Thyroid gland (tissue), 4 donors: ENCODE data around the gene MAGI1. TPM values are rescaled to one million over a fixed set of nuclear protein-coding genes. Genes with fewer than 3 reads are reported as not detected.

Experiments used
- DNase-seq, 2 donors: peaks; one replicate each; pipeline ENCODE4 v3.0.0-alpha.2; 2019
- H3K27ac ChIP-seq, 3 donors: fragments of 200-600 bp; sonication (generic); 1 replicate in 2 of 3; 2 replicates in 1 of 3; pipeline ENCODE4 v1.5.1; 2016 to 2019; ENCODE audit warnings: mild to moderate bottlenecking in 1 of 3, moderate library complexity in 1 of 3
- H3K27me3 ChIP-seq: fragments of 200-600 bp; sonication (generic); one replicate; pipeline ENCODE4 v1.5.1; 2019
- H3K36me3 ChIP-seq, 2 donors: fragments of 200-600 bp; sonication (generic); one replicate each; pipeline ENCODE4 v1.5.1; 2016 to 2019
- H3K4me1 ChIP-seq, 2 donors: fragments of 200-600 bp; sonication (generic); one replicate each; pipeline ENCODE4 v1.5.1; 2017 to 2019
- H3K4me3 ChIP-seq, 3 donors: fragments of 200-600 bp; sonication (generic); replicated peaks in 1 of 3; 1 replicate in 2 of 3; 2 replicates in 1 of 3; pipeline ENCODE4 v1.5.1; 2016; ENCODE audit warnings: mild to moderate bottlenecking in 1 of 3
- H3K9me3 ChIP-seq: fragments of 200-600 bp; sonication (generic); one replicate; pipeline ENCODE4 v1.5.1; 2017
- POLR2A ChIP-seq, 2 donors: fragments of 450-650 bp; IDR thresholded peaks; one replicate each; pipeline ENCODE4 v1.6.1; 2017; ENCODE audit warnings: antibody characterized with exemption in 2 of 2, mild to moderate bottlenecking in 2 of 2, moderate library complexity in 1 of 2
- WGBS, 2 donors: methylation state at CpG; one replicate each; pipeline ENCODE4 v1.1.5; 2017; 5-methylcytosine and 5-hydroxymethylcytosine counted together
- intact Hi-C: fragments of 100-400 bp; cut with DNase I; formaldehyde crosslinking; loops from one replicate; pipeline ENCODE4 v1.15.1; 2023
- total RNA-seq, 4 donors: library from RNA; depleted of rRNA; stranded (reverse); fragments of >200 nt; gene quantifications; one replicate each; pipeline ENCODE4 v1.2.3, GENCODE V29; 2016
- TF ChIP-seq, protein P1 (sequence below), 6 experiments: fragments of 200-600 bp in 3 of 6; fragments of 450-650 bp in 3 of 6; sonication (generic) in 3 of 6; IDR thresholded peaks; one replicate each; pipeline ENCODE4 v1.5.1; 2016 to 2019; ENCODE audit warnings: antibody characterized with exemption in 6 of 6, mild to moderate bottlenecking in 2 of 6, inconsistent platforms in 1 of 6, moderate library complexity in 1 of 6

Gene MAGI1
- total RNA-seq, 4 donors from 2014 or later = 60.5 to 123 (median 87.5) TPM

DNA sequence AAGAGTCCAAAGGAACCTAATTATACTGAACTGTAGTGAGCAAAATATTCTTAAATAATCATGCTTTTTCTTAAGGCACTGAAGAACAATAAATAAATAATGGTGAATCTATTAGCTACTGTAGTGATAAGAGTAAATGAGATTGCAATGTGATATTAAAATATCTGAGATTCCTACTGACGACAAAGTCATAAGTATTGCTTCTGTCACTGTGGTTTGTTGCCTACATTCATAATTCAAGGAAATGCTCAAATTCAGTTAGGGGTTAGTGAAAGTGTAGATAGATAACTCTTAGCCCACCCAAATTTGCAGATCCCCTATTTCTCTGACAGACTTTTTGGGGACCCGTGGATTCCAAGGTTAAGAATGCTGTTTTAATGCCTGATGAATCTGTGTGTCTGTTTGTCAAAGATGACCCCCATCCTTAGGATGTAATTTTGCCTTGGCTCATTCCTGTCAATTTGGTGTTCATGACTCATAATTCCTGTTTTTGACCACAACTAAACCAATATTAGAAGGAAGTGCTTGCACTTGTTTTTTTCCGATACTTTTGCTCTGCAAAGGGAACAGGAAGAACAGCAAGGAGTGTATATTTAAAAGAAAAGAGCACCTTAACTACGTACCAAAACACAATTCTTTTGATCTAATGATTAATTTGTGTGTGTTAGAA lies 86.7 kb downstream of the MAGI1 start:
- H3K27ac ChIP-seq = peak overlapping the region; percentile 88 to 98 (median 95)
- intact Hi-C loops = loop anchor here (10.0 kb wide), 1 partner anchor 83 kb away; the partner anchor contains the start of gene MAGI1
- peaks cover 56 to 59% of the 10 kb centered on the region in 2 donors for H3K4me1 ChIP-seq
- 74 to 78% methylated on average over 4 of the region's 4 CpGs for WGBS, 2 donors
- H3K9me3 ChIP-seq = no peaks in the 10 kb centered on the region
- no peak overlapping the region for H3K4me3 ChIP-seq
- no peaks in the 10 kb centered on the region for H3K27me3 ChIP-seq
- TF ChIP-seq POLR2A (IDR thresholded peaks at IDR 0.05) = no peak
- TF ChIP-seq, protein P1, sequence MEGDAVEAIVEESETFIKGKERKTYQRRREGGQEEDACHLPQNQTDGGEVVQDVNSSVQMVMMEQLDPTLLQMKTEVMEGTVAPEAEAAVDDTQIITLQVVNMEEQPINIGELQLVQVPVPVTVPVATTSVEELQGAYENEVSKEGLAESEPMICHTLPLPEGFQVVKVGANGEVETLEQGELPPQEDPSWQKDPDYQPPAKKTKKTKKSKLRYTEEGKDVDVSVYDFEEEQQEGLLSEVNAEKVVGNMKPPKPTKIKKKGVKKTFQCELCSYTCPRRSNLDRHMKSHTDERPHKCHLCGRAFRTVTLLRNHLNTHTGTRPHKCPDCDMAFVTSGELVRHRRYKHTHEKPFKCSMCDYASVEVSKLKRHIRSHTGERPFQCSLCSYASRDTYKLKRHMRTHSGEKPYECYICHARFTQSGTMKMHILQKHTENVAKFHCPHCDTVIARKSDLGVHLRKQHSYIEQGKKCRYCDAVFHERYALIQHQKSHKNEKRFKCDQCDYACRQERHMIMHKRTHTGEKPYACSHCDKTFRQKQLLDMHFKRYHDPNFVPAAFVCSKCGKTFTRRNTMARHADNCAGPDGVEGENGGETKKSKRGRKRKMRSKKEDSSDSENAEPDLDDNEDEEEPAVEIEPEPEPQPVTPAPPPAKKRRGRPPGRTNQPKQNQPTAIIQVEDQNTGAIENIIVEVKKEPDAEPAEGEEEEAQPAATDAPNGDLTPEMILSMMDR (IDR thresholded peaks at IDR 0.05) = no peak
- no peaks in the 10 kb centered on the region for H3K36me3 ChIP-seq
- no peak for DNase-seq

DNA sequence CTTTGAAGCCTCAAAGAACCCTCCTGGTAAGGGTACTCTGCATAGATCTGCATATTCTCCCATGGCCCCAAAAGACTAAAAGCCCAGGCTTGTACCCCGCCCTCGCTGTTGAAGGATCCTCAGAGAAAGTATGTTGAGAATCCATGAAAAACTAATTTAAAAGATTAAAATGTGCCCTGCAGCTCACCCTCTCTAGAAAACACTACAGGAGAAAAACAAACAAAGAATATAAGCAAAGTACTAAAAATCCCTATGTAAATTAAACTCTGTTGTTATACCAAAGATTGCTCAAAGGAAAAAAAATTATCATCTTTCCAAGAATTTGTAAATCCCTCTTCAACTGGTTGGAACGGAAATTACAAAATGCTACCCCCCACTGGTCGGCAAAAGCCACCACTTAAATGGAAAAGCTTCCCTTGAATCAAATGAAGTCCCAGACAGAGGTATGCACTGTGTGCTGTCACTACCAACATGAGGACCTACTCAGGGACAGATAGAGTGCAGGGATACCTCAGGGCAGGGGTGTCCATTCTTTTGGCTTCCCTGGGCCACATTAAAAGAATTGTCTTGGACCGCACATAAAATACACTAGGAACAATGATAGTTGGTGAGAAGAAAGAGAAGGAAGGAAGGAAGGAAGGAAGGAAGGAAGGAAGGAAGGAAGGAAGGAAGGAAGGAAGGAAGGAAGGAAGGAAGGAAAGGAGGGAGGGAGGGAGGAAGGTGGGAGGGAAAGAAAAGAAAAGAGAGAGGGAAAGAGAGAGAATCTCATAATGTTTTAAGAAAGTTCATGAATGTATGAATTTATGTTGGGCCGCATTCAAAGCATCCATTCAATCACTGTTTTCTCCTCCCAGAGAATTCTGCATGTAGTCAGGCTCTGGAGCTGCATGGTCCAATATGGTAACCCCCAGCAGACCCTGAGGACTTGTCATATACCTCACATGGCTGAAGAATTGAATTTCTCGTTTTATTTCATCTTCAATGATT lies 88.1 kb downstream of the MAGI1 start:
- no peaks in the 10 kb centered on the region for H3K36me3 ChIP-seq
- H3K4me3 ChIP-seq = no peak overlapping the region
- no peaks in the 10 kb centered on the region for H3K9me3 ChIP-seq
- no peaks in the 10 kb centered on the region for H3K27me3 ChIP-seq
- TF ChIP-seq POLR2A (IDR thresholded peaks at IDR 0.05) = no peak
- TF ChIP-seq, protein P1 (IDR thresholded peaks at IDR 0.05) = peak in 2 of 6 experiments; percentile 12 to 20
- intact Hi-C loops = loop anchor here (10.0 kb wide), 1 partner anchor 84 kb away; the partner anchor contains the start of gene MAGI1
- WGBS, 2 donors = 72 to 74% methylated on average over 7 of the region's 7 CpGs
- DNase-seq = no peak
- H3K4me1 ChIP-seq = peaks cover 67 to 70% of the 10 kb centered on the region in 2 donors
- H3K27ac ChIP-seq = peak overlapping the region; percentile 57 to 98 (median 66)

DNA sequence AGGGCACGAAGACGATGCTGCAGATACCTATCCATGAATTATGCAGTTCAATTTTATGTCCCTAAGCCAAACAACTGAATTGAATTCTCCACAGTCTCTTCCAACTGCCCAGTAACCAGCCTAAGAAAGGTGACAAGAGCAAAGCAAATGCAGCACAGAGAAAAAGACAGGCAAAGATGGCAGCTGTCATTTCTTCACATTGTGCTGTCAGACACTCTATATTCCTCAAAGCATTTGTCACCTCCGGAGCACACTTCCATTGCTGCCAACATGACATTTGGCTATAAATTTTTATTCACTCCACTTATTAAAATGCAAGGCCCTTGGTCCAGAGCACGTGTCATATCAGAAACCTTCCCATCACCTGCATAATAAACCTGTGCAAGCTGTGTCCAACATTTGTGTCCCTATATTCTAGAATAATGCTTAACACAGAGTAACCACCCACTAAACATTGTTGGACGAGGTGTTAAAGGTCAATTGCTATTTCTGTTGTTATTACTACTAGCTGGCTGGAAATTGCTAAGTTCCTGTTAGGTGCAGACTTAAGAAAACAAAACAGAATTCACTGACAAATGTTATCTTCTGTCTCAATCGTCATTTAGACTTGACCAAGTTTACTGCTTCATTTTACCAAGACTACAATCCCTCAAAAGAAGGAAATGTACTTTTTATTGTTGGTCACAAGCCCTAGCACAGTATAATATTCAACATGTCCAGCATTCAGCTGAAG lies 89.7 kb downstream of the MAGI1 start:
- Histone ChIP-seq H3K4me3 (no peak overlapping the region), H3K27ac (peak overlapping the region; percentile 40 to 79 (median 73)), H3K36me3 (no peaks in the 10 kb centered on the region), H3K4me1 (peaks cover 63 to 66% of the 10 kb centered on the region in 2 donors), H3K9me3 (no peaks in the 10 kb centered on the region), H3K27me3 (no peaks in the 10 kb centered on the region)
- intact Hi-C loops = no loop called here
- WGBS, 2 donors = 55 to 59% methylated on average over 6 of the region's 6 CpGs
- DNase-seq = no peak
- TF ChIP-seq, protein P1 (IDR thresholded peaks at IDR 0.05) = no peak
- no peak for TF ChIP-seq POLR2A (IDR thresholded peaks at IDR 0.05)

DNA sequence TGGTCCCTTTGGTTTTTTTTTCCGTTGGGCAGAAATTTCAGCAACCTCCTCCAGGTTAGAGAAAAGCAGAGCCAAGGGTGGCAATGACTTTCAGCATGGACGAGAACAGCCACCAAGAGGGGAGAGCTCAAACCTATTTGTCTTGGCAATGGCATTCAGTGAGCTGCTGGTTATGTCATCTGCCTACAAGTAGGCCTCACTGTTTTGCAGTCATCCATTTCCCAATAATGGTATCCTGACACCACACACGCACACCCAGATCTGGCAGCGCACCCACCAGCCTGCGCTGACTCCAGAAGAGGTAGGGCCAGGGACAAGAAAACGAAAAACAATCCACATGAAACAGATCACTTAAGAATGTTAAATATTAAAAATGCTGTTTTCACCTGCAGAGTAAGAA lies 92.3 kb downstream of the MAGI1 start:
- peaks cover 42 to 43% of the 10 kb centered on the region in 2 donors for H3K4me1 ChIP-seq
- no peak overlapping the region for H3K4me3 ChIP-seq
- no peaks in the 10 kb centered on the region for H3K9me3 ChIP-seq
- H3K27ac ChIP-seq = peak overlapping the region; percentile 1 to 79 (median 41)
- WGBS, 2 donors = 60 to 83% methylated on average over 6 of the region's 6 CpGs
- no peaks in the 10 kb centered on the region for H3K36me3 ChIP-seq
- no peaks in the 10 kb centered on the region for H3K27me3 ChIP-seq
- intact Hi-C loops = no loop called here
- peak in 1 of 2 donors; percentile 30 for DNase-seq
- no peak for TF ChIP-seq POLR2A (IDR thresholded peaks at IDR 0.05)
- TF ChIP-seq, protein P1 (IDR thresholded peaks at IDR 0.05) = no peak
